Measurements from ENCODE around the gene CHEK2.

DNA sequence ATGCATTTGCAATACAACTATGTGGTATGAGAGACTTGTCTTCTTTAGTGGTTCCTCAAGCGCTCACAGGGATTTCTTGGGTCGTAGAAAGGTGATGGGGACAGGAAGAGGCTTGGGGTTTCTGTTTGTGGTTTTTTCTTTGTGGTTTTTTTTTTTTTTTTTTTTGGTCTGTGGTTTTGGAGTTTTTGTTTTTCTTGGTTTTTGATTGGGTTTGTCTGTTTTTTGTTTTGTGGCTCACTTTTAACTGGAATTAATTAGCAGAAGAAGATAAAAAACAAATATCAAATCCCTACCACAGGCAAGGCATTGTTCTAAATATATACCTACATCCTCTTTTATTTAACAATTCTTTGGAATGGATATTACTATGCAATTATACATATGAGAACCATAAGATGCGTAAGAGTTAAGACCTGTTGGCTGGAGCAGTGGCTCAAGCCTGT lies 67.5 kb downstream of the CHEK2 start:
- TF ChIP-seq CTCF (IDR thresholded peaks at IDR 0.05; ENCODE audit: low read depth, low read length), result no peak
- no peak for TF ChIP-seq POLR2A (IDR thresholded peaks at IDR 0.05; ENCODE audit: extremely low read depth, insufficient read length)

Data from NB4 (cell line).